HCT116 (cell line): Measurements from ENCODE around the gene FAM131A. TPM values are rescaled to one million over a fixed set of nuclear protein-coding genes. Genes with fewer than 3 reads are reported as not detected.

Source experiments
- ATAC-seq: fragments of 200-7000 bp; cut with Tn5 transposase; 2 replicates; pipeline ENCODE4 v1.9.1; 2020; ENCODE audit warnings: mild to moderate bottlenecking, moderate library complexity
- Bru-seq: library from RNA; stranded (reverse); fragments of 400-500 nt; gene quantifications from one replicate; lab custom pipeline; 2021; lab: Mats Ljungman, UMichigan
- BruChase-seq, 2 experiments: library from RNA; stranded (reverse); fragments of 400-500 nt; gene quantifications; one replicate each; lab custom pipeline; 2021; lab: Mats Ljungman, UMichigan
- BruUV-seq: library from RNA; stranded (reverse); fragments of 400-500 nt; replicated peaks from 2 replicates; lab custom pipeline; 2021; lab: Mats Ljungman, UMichigan
- CTCF ChIA-PET: fragments of 300-600 bp; sonication (Branson Sonifier 250); formaldehyde crosslinking; loops from one replicate; lab custom pipeline; 2021; ENCODE audit warnings: antibody characterized with exemption; lab: Charles Lee
- POLR2A ChIA-PET: fragments of 300-600, 350-600 bp; sonication (Branson Sonifier 250); formaldehyde crosslinking; loops from one replicate; lab custom pipeline; 2021; ENCODE audit warnings: antibody characterized with exemption; lab: Charles Lee
- RAD21 ChIA-PET, 2 experiments: fragments of 300-600 bp; sonication (Branson Sonifier 250); formaldehyde crosslinking; loops; one replicate each; lab custom pipeline; 2023; ENCODE audit warnings: low total read pairs in 2 of 2; ENCODE audit not compliant: uncharacterized antibody in 2 of 2, unreplicated experiment in 2 of 2, low non-redundant PET in 1 of 2; lab: Charles Lee
- DNase-seq: peaks from one replicate; pipeline ENCODE4 v3.0.0-alpha.2; 2010; ENCODE audit warnings: low read depth, low spot score
- H2AFZ ChIP-seq: fragments of 200-600 bp; shearing (Covaris generic), sonication (generic); 2 replicates; pipeline ENCODE4 v1.6.1; 2017; ENCODE audit warnings: low read depth, mixed run types, mixed read lengths, antibody characterized with exemption, low read length; ENCODE audit not compliant: poor library complexity, severe bottlenecking
- H3K27ac ChIP-seq: 2 replicates; pipeline ENCODE4 v1.5.1; 2012; ENCODE audit warnings: low read depth, low read length
- H3K27me3 ChIP-seq: fragments of 200-600 bp; sonication (generic); 2 replicates; pipeline ENCODE4 v1.6.1; 2016; ENCODE audit warnings: mixed run types, low read length, mixed read lengths; ENCODE audit not compliant: insufficient read depth
- H3K36me3 ChIP-seq, 2 experiments: fragments of 200-500 bp in 1 of 2; fragments of 200-600 bp in 1 of 2; sonication (Bioruptor generic) in 1 of 2; sonication (generic) in 1 of 2; 2 replicates each; pipeline versions ENCODE4 v1.5.1 to v1.6.1; 2014 to 2016; ENCODE audit warnings: low read length in 2 of 2, inconsistent platforms in 1 of 2, mixed read lengths in 1 of 2, mixed run types in 1 of 2; ENCODE audit not compliant: insufficient read depth in 2 of 2, control insufficient read depth in 1 of 2
- H3K4me1 ChIP-seq, 2 experiments: fragments of 200-600 bp in 1 of 2; sonication (generic) in 1 of 2; 2 replicates each; pipeline versions ENCODE4 v1.5.1 to v1.6.1; 2012 to 2017; ENCODE audit warnings: low read length in 2 of 2, inconsistent platforms in 1 of 2, mild to moderate bottlenecking in 1 of 2, mixed read lengths in 1 of 2, mixed run types in 1 of 2, moderate library complexity in 1 of 2; ENCODE audit not compliant: insufficient read depth in 2 of 2, control insufficient read depth in 1 of 2
- H3K4me2 ChIP-seq: fragments of 200-600 bp; sonication (generic); 2 replicates; pipeline ENCODE4 v1.6.1; 2017; ENCODE audit warnings: mixed run types, low read length, mixed read lengths
- H3K4me3 ChIP-seq, 2 experiments: fragments of 200-600 bp in 1 of 2; sonication (generic) in 1 of 2; replicated peaks in 1 of 2; 2 replicates each; pipeline ENCODE4 v1.5.1; 2011 to 2016; ENCODE audit warnings: low read length in 2 of 2, control low read depth in 1 of 2, low read depth in 1 of 2, mild to moderate bottlenecking in 1 of 2, mixed read lengths in 1 of 2, mixed run types in 1 of 2
- H3K79me2 ChIP-seq: fragments of 200-600 bp; sonication (generic); 2 replicates; pipeline ENCODE4 v1.6.1; 2017; ENCODE audit warnings: mild to moderate bottlenecking, mixed run types, low read length, moderate library complexity, mixed read lengths; ENCODE audit not compliant: insufficient read depth
- H3K9ac ChIP-seq: fragments of 200-600 bp; sonication (generic); 2 replicates; pipeline ENCODE4 v1.6.1; 2016; ENCODE audit warnings: low read length, mixed read lengths
- H3K9me2 ChIP-seq: fragments of 200-600 bp; sonication (generic), shearing (Covaris generic); 2 replicates; pipeline ENCODE4 v1.6.1; 2017; ENCODE audit warnings: mixed run types, mild to moderate bottlenecking, moderate library complexity; ENCODE audit not compliant: insufficient read depth
- H3K9me3 ChIP-seq, 2 experiments: fragments of 200-500 bp in 1 of 2; fragments of 200-600 bp in 1 of 2; sonication (Bioruptor generic) in 1 of 2; sonication (generic) in 1 of 2; 2 replicates each; pipeline ENCODE4 v1.6.1; 2014 to 2017; ENCODE audit warnings: low read length in 2 of 2, mixed read lengths in 2 of 2, inconsistent platforms in 1 of 2, low read depth in 1 of 2, mild to moderate bottlenecking in 1 of 2, mixed run types in 1 of 2, moderate library complexity in 1 of 2; ENCODE audit not compliant: control insufficient read depth in 1 of 2, insufficient read depth in 1 of 2
- H4K20me1 ChIP-seq: fragments of 200-600 bp; sonication (generic), shearing (Covaris generic); 2 replicates; pipeline ENCODE4 v1.6.1; 2017; ENCODE audit warnings: mixed run types, mild to moderate bottlenecking, moderate library complexity; ENCODE audit not compliant: insufficient read depth
- ATF3 ChIP-seq: IDR thresholded peaks from 2 replicates; pipeline ENCODE4 v1.6.1; 2012
- CBX3 ChIP-seq: IDR thresholded peaks from 2 replicates; pipeline ENCODE4 v1.6.1; 2012; ENCODE audit warnings: low read depth
- CEBPB ChIP-seq: IDR thresholded peaks from 2 replicates; pipeline ENCODE4 v1.6.1; 2012; ENCODE audit warnings: low read depth
- EGR1 ChIP-seq: IDR thresholded peaks from 2 replicates; pipeline ENCODE4 v1.6.1; 2012; ENCODE audit warnings: low read depth
- ELF1 ChIP-seq: IDR thresholded peaks from 2 replicates; pipeline ENCODE4 v1.6.1; 2012; ENCODE audit warnings: low read depth, borderline replicate concordance
- EZH2 ChIP-seq: fragments of 200-600 bp; sonication (generic); IDR thresholded peaks from 2 replicates; pipeline ENCODE4 v1.6.1; 2017; ENCODE audit warnings: antibody characterized with exemption, mixed run types
- EZH2phosphoT487 ChIP-seq: fragments of 200-600 bp; IDR thresholded peaks from 2 replicates; pipeline ENCODE4 v1.6.1; 2018; ENCODE audit warnings: antibody characterized with exemption, borderline replicate concordance
- FOSL1 ChIP-seq: IDR thresholded peaks from 2 replicates; pipeline ENCODE4 v1.6.1; 2012; ENCODE audit warnings: low read depth
- JUND ChIP-seq: IDR thresholded peaks from 2 replicates; pipeline ENCODE4 v1.6.1; 2012
- MAX ChIP-seq: IDR thresholded peaks from 2 replicates; pipeline ENCODE4 v1.6.1; 2012
- POLR2AphosphoS5 ChIP-seq: IDR thresholded peaks from 2 replicates; pipeline ENCODE4 v1.6.1; 2011; ENCODE audit warnings: mild to moderate bottlenecking, low read depth, low read length, moderate library complexity
- RAD21 ChIP-seq: IDR thresholded peaks from 2 replicates; pipeline ENCODE4 v1.6.1; 2012; ENCODE audit warnings: low read depth, mild to moderate bottlenecking
- SP1 ChIP-seq: IDR thresholded peaks from 2 replicates; pipeline ENCODE4 v1.6.1; 2012; ENCODE audit warnings: low read depth
- SRF ChIP-seq: IDR thresholded peaks from 2 replicates; pipeline ENCODE4 v1.6.1; 2012; ENCODE audit warnings: low read depth
- TCF7L2 ChIP-seq: IDR thresholded peaks from 2 replicates; pipeline ENCODE4 v1.7.0; 2011; ENCODE audit warnings: borderline replicate concordance, inconsistent platforms; ENCODE audit not compliant: insufficient read depth, insufficient read length; ENCODE audit errors: extremely low read depth
- ZBTB33 ChIP-seq: IDR thresholded peaks from 2 replicates; pipeline ENCODE4 v1.6.1; 2011; ENCODE audit warnings: mild to moderate bottlenecking, low read length, moderate library complexity; ENCODE audit not compliant: insufficient replicate concordance; ENCODE audit errors: extremely low read depth
- intact Hi-C: fragments of 100-400 bp; cut with micrococcal nuclease; formaldehyde crosslinking; loops from 2 replicates; pipeline ENCODE4 v1.10.0; 2022
- long read RNA-seq: library from polyadenylated mRNA; unstranded; transcript quantifications from one replicate; pipeline ENCODE4 v2.0.0, GENCODE V29; 2021; ENCODE audit not compliant: unreplicated experiment
- polyA plus RNA-seq: library from polyadenylated mRNA; unstranded; fragments of >200 nt; gene quantifications from 2 replicates; pipeline ENCODE4 v1.2.1, GENCODE V29; 2012; ENCODE audit warnings: missing spikeins
- total RNA-seq: library from RNA; stranded (reverse); gene quantifications from one replicate; pipeline ENCODE4 v1.2.1, GENCODE V29; 2021; ENCODE audit not compliant: unreplicated experiment

FAM131A gene
- total RNA-seq (17.8 TPM), Bru-seq, nascent RNA (percentile 67 among the genes with signal in this experiment), BruChase-seq, experiment 1, labeled RNA remaining after a 6-hour chase (percentile 69 among the genes with signal in this experiment), BruChase-seq, experiment 2, labeled RNA remaining after a 2-hour chase (percentile 77 among the genes with signal in this experiment)
- polyA plus RNA-seq, result 16.5 and 18.7 TPM in 2 replicates
- long read RNA-seq, transcript FAM131A-202 (6 exons, 2,421 nt), result major isoform, 9 of 30 reads
- long read RNA-seq, partial matches to known transcripts, result 3 of 30 reads
- long read RNA-seq, other reads (novel, unspliced or antisense), result 15 of 30 reads

GRCh38 chr3:184337399-184337714 lies at the start of gene FAM131A:
TSS of gene FAM131A (plus strand) at chr3:184337600. CDS start at chr3:184337631, 31 bp downstream.
- CTCF ChIA-PET, result interaction anchor here (1.3 to 1.5 kb wide), 2 partner anchors 8 to 203 kb away, joined by 4 to 7 read pairs; no protein-coding TSS in a partner anchor

GRCh38 chr3:184289426-184289938 lies 47.9 kb upstream of the FAM131A start:
- DNase-seq (peak; percentile 76), ATAC-seq (peak; percentile 84)
- ChIA-PET RAD21 (interaction anchor here (0.7 to 1.1 kb wide), 3 partner anchors 144 to 1031 kb away, joined by 3 read pairs; no protein-coding TSS in a partner anchor), POLR2A (interaction anchor here (1.2 kb wide), 1 partner anchor 60 kb away, joined by 3 read pairs; the partner anchor contains the start of gene VWA5B2), CTCF (interaction anchor here (0.5 to 1.8 kb wide), 18 partner anchors 8 to 405 kb away, joined by 3 to 21 read pairs (median 4); partner anchors contain the start of genes ABCC5, CAMK2N2 and PARL)
- Histone ChIP-seq H3K36me3 (no peaks in the 10 kb centered on the region), H3K27me3 (no peaks in the 10 kb centered on the region), H3K79me2 (no peaks in the 10 kb centered on the region), H3K4me1 (peaks cover 0 to 5% of the 10 kb centered on the region in 2 experiments; a peak in 1 of 4 replicates), H3K4me2 (peak overlapping the region; percentile 36), H3K4me3 (no peak overlapping the region), H2AFZ (peak overlapping the region; percentile 84), H3K9me3 (no peaks in the 10 kb centered on the region), H4K20me1 (no peaks in the 10 kb centered on the region), H3K9me2 (no peaks in the 10 kb centered on the region), H3K27ac (no peak overlapping the region), H3K9ac (no peak overlapping the region)
- BruUV-seq, result no TSS peak
- intact Hi-C loops, result loop anchor here (1.0 to 10.0 kb wide), 10 partner anchors 40 to 825 kb away; partner anchors contain the start of genes ABCC5 and EEF1AKMT4
- TF ChIP-seq ELF1, result no peak
- TF ChIP-seq TCF7L2, result peak; percentile 36
- TF ChIP-seq CBX3, result 0 out of 2 replicates have a peak, but pooled peaks have one; percentile 45
- TF ChIP-seq FOSL1, result no peak
- peak; percentile 95 for TF ChIP-seq RAD21
- no peak for TF ChIP-seq JUND
- TF ChIP-seq MAX, result no peak
- TF ChIP-seq EZH2phosphoT487, result no peak
- no peak for TF ChIP-seq SP1
- no peak for TF ChIP-seq EZH2
- TF ChIP-seq ATF3, result no peak
- TF ChIP-seq EGR1, result no peak
- TF ChIP-seq CEBPB, result no peak
- TF ChIP-seq ZBTB33, result no peak
- no peak for TF ChIP-seq SRF

More at GRCh38 chr3:184337399-184337714, at the start of gene FAM131A:
- H3K36me3 ChIP-seq, result peaks cover 19 to 26% of the 10 kb centered on the region in 2 experiments
- TF ChIP-seq POLR2AphosphoS5, result no peak
- H3K4me2 ChIP-seq, result peak within 1 kb of the TSS; percentile 90
- DNase-seq (no peak), ATAC-seq (no peak)
- no peak within 1 kb of the TSS for H2AFZ ChIP-seq
- peaks cover 34% of the 10 kb centered on the region; the same call in 1 of the 2 replicates for H3K79me2 ChIP-seq
- RAD21 ChIA-PET, result no interaction called here
- intact Hi-C loops, result no loop called here
- H4K20me1 ChIP-seq, result peaks cover 22% of the 10 kb centered on the region; the same call in 1 of the 2 replicates
- peak within 1 kb of the TSS; percentile 73 for H3K4me3 ChIP-seq
- POLR2A ChIA-PET, result interaction anchor here (0.7 to 1.7 kb wide), 2 partner anchors 8 to 25 kb away, joined by 3 to 5 read pairs; no protein-coding TSS in a partner anchor
- no peaks in the 10 kb centered on the region for H3K9me3 ChIP-seq
- peaks cover 2 to 51% of the 10 kb centered on the region in 2 experiments; a peak in 3 of 4 replicates for H3K4me1 ChIP-seq
- H3K27me3 ChIP-seq, result no peaks in the 10 kb centered on the region
- H3K9ac ChIP-seq, result peak within 1 kb of the TSS; percentile 83
- BruUV-seq, result no TSS peak
- H3K9me2 ChIP-seq, result no peaks in the 10 kb centered on the region
- peak within 1 kb of the TSS; percentile 85 for H3K27ac ChIP-seq
